ENCODE data around the gene CSK. TPM values are rescaled to one million over a fixed set of nuclear protein-coding genes. Genes with fewer than 3 reads are reported as not detected.
"Not testable (repeated sequence)": the region's sequence is repeated elsewhere in the genome, so short reads cannot be mapped to it uniquely, and the experiment has no call there.

The CSK gene
- total RNA-seq, 1 donor from 2014 or later, result 58.4 TPM

DNA sequence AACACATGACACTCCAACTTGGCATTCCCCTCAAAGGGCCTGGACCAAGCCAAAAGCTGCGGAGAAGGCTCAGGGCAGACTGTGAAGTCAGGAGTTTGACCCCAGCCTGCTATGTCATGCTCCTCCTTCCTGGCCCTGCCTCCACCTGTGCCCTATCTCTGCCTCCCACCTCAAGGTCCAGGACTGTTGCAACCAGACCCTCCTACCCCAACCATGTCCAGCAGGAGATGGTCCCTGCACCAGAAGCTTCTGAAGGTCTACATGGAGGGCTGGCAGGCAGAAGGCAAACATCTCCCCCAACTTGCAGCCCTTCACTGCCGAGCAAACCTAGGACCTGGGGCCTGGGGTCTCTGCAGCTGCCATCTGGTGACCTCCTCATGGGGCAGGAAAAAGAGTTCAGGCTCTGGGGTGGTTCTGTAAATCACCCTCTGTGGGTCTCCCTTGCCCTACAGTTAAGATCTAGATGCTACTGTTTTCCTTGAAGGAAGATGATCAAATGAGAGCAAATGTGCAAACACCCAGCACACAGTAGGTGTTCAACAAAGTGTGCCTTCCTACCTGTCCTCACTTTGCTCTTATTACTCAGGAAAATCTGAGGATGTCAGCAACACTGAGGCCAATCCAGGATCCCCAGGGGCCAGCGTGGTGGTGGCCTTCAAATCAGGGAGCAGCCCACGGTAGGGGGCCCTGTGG lies 11.5 kb upstream of the CSK start:
- no peak for DNase-seq (ENCODE audit: low read depth)

DNA sequence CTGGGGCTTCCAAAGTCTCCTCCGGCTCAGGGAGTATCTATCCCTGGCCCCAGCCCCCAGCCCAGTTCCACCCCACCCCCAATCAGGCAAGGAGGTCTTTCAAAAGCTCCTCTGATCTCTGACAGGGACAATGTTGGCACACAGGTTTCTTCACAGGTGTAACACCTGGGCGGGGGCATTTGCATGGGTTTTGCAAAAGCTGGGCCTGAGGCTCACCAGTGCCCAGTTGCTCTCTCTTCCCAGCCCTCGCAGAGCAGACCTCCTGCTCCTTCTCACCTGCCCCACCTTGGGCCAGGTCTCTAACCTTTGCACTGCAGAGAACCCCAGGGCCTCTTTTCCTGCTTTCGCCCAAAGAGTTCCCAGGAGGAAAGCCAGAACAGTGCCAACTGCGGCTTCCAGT lies 8.6 kb upstream of the CSK start:
- DNase-seq (ENCODE audit: low read depth), result no peak

DNA sequence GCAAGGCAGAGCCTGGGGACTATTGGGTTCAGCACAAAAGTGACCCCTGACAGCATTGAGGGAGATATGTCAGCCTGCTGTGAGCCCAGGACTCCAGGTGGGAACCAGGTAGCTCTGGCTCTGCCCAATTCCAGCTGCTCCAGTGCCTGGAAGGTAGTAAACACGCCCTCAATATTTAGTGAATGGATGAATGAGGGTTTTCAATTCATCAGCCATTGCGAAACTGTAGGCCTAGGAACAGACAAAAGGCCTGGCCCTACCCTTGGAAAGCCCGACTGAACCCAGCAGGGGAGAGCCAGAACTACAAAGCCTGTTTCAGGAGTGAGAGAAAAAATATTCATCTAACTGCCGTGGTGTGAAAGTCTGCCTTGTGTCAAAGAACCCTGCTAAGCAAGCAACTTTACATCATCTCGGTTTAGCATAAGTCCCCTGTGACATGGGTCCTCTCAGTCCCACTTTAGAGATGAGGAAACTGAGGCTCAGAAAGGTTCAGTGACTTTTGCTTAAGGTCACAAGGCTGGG lies 8.1 kb upstream of the CSK start:
- peak; percentile 24 for DNase-seq (ENCODE audit: low read depth)

DNA sequence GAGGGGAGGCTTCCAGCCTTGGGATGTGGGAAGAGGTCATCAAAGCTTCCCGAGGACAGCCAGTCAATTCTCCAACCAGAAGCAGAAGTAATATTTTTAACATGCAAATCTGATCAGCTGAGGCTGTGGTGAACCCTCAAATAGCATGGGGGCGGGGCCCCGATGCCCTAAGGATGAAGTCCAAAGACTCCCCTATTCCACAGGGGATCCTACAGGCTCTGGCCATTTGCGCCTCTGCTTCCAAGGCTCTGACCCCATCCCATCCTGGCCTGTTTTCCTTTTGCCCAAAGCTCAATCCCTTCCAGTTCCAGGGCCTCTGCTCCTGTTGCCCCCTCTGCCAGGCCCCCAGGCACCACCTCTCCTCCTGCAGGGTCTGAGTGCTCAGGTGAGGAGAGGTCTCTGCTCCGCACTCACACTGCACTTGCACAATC lies 6.7 kb upstream of the CSK start:
- no peak for DNase-seq (ENCODE audit: low read depth)

DNA sequence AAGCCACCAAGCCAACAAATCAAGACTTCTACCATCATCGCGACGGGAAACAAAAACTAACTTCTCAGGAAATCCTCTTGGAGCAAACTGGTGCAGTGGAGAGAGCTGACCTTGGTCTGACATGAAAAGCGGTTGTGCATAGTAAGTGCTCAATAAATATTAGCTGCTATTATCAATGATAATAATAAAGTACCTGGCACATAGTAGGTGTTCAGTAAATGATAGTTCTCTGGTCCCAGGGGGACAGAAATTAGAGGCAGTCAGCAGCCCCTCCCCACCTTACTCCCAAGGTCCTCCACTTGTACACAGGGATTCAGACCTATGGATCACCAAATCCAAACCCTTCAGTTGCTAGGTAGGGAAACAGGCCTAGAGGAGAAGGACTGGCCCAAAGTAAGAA lies 6.0 kb upstream of the CSK start:
- no peak for DNase-seq (ENCODE audit: low read depth)

DNA sequence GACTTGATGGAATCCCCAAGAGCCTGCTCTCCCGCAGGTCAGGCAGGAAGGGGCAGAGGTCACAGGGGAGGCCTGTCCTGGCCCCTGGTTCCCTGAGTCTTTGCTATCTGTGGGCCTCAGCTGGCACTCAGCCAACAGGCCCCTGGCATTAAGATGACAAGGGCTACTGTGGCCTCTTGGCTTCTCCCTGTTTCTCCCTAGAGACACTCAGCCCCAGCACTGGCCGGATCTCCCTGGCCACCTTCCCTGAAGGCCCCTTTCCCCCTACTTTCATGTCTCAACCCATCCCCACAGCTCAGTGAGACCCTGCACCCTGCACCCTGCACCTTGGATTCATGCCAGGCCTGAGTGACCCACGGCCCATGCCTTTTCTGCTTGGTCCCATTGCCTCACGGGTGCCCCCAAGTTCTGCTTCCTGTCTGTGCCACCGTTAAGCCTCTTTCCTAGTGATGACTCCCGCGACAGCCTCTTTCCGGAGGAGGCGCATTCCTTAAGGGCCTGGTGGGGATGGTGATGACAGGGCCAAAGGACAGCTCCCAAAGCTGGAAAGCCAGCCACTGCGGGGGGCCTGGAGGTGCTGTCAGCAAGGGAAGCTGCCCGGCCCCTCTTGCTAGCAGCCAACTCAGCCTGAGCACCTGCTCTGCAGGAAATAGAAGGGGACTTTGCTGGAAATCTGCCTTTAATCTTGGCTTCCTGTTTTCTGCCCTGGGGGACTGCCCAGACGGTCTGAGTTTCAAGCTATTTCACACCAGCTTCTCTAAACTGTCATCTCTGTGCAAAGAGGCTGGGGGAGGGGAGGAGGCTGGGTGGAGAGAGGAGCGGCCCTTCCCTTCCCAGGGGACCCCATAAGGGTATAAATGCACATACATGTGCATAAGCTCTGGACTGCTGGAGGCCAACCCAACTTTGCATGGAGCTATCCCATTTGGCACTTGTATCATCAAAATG lies 4.8 kb upstream of the CSK start:
- no peak for DNase-seq (ENCODE audit: low read depth)

DNA sequence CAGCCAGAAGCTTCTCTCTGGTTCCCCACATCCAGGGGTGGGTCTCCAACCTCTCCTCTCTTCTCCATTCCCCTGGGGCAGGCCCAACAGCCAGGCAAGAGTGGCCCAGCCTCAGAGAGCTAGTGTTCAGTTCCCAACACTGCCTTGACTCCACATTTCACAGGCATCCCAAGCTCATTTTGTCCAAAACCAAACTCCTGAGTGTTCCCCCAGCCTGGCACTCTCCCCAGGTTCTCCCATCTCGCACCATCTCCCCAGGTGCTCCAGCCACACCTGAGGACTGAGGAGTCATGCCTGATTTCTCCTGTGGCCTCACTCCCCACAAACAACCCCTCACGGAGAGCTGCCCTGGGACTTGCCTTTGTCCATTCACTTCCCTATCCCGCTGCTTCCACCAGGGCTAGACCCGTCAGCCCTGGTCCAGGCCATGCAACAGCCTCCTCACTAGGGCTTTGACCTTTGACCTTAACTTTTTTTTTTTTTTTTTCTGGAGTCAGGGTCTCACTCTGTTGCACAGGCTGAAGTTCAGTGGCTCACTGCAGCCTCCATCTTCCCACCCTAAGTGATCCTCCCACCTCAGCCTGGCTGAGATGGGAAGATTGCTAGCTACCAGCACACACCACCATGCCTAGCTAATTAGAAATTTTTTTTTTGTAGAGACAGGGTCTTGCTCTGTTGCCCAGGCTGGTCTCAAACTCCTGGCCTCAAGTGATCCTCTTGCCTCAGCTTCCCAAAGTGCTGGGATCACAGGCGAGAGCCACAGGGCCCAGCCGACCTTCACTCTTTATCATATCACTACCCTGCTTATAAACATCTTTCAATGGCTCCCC lies 3.9 kb upstream of the CSK start:
- DNase-seq (ENCODE audit: low read depth), result no peak

DNA sequence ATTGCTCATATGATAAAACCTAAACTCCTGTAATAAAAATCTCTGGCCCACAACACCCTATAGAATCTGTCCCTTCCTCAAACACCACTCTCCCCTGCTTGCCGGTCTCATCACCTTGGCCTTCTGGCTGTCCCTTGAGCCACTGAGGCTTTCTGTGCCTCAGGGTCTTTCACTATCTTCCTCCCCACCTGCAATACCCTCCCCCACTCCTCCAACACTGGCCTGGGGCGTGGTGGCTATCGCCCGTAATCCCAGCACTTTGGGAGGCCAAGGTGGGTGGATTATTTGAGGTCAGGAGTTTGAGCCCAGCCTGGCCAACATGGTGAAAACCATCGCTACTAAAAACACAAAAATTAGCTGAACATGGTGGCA lies 3.3 kb upstream of the CSK start:
- no peak for DNase-seq (ENCODE audit: low read depth)

DNA sequence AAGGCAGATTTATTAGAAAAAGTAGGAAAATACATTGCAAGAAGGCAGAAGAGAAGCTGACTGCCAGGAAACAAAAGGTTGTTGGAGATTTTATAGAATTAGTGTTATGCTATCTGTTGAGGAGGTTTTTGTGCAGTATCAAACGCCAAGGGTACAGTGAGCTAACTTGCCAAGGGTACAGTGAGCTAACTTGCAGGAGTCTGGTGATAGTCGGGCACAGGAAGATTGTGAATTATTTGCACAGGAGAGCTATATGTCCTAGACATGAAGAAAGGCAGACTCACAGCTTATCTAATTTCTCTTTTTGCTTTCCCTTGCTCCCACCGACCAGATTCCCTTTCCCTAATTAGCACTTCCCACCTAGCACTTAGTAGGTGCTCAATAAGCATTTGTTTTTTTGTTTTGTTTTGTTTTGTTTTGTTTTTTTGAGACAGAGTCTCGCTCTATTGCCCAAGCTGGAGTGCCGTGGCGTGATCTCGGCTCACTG lies 2.7 kb upstream of the CSK start:
- no peak for DNase-seq (ENCODE audit: low read depth)

DNA sequence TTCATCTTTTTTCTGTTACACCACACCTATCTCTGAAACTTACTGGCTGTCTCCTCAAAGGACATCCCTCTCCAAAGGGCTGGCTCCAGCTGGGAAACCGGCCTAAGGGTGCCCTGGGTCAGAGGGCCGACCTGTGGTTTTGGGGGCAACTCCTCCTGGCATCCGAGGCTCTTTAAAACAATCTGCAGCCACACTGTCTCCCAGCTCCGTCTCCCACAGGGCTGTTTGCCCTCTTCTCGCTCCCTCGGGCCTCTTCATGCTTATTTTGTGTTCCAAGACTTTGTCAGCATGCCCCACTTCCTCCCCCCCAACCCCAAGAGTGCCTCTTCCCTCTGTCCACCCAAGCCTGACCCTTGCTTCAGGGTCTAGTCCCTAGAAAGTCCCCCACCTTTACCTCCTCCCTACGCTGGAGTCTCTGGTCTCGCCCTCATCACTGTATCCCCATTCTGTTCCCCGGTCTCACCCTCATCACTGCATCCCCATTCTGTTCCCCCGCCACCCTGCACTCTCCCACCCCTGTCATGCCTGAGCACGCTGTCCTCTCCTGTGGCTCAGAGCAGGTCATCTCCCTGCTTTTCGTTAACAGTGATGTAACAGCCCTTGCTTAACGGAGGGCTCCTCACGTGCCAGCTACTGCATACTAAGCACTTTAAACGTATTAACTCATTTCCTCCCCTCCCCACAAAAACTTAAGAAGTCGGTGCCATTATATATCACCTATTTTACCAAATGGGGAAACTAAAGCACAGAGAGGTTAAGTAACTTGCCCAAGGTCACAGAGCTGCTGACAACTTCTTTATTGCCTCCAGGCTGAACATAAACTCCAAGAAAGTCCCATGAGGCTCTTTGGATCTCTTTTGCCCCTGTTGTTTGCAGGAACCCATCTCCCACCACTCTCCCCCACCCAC lies 1.1 kb upstream of the CSK start:
- DNase-seq (ENCODE audit: low read depth), result no peak

DNA sequence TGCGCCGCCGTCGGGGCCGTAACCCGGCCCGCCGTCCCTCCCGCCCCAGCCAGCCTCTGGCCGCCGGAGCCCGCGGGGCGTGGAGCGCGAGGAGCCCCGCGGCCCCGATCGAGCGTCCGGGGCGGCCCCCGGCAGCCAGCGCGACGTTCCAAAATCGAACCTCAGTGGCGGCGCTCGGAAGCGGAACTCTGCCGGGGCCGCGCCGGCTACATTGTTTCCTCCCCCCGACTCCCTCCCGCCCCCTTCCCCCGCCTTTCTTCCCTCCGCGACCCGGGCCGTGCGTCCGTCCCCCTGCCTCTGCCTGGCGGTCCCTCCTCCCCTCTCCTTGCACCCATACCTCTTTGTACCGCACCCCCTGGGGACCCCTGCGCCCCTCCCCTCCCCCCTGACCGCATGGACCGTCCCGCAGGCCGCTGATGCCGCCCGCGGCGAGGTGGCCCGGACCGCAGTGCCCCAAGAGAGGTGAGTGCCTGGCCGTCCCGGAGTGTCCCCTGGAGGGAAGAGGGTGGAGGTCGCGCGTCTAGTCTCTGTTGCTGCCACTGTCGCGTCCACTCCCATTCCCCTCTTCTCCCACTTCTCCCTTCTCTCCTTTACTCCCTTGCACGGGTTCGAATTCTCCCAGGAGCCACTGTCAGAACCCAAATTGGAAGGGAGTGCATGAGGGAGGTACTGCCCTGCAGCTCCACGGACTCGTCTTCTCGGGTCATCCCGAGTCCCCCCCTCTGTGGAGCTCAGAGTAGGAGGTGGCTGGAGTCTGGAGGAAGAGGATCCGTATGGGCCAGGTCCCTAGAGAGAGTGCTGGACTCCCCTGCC lies 585 bp downstream of the CSK start:
- DNase-seq (ENCODE audit: low read depth), result no peak

DNA sequence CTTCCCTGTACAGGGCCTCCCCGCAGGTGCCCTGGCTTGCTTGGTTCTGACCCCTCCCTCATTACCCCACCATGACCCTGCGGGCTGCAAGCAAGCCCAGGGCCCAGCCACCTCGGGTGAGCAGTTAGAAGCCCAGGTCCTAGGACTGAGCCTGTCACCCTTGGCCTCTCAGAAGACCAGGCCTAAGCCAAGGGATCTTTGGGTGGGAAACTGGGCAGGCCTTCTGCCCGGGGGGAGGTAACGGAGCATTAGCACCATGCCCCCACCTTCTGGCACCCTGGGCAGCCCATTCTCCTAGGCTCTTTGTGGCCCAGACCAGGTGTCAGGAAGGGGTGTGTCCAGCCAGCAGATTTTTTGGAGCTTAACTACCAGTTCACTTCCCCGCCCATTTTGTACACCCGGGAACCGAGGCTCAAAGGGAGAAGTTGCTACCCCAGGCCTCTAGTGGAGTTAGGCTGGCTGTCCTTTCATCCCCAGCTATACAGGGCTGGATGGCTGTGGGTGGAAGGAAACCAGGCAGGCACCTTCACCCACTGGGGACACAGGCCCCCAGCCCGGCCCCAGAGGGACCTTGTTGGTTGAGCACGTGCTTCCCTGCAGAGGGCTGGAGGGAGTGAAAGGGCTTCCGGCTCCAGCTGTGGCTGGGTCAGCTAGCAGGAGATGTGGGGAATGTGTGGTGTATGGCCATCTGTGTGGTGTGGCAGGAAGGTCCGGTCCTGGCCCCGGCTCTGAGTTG lies 1.4 kb downstream of the CSK start:
- no peak for DNase-seq (ENCODE audit: low read depth)

DNA sequence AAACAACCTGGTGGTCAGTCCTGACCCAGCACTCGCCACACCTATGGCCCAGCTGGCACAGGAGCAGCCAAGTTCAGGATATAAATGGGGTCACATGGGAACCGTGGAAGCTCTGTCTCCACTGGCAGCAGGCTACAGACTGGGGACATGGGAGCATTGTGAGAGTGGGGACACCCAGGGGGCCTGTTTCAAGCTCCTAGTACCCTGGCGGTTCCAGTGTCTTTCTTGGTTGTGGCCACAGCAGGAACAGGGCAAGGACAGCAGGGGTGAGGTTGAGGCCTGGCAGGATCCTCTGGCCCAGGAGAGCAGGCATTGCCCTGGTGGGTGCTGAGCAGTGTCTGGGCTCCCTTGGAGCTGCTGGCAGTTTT lies 1.9 kb downstream of the CSK start:
- DNase-seq (ENCODE audit: low read depth), result no peak

DNA sequence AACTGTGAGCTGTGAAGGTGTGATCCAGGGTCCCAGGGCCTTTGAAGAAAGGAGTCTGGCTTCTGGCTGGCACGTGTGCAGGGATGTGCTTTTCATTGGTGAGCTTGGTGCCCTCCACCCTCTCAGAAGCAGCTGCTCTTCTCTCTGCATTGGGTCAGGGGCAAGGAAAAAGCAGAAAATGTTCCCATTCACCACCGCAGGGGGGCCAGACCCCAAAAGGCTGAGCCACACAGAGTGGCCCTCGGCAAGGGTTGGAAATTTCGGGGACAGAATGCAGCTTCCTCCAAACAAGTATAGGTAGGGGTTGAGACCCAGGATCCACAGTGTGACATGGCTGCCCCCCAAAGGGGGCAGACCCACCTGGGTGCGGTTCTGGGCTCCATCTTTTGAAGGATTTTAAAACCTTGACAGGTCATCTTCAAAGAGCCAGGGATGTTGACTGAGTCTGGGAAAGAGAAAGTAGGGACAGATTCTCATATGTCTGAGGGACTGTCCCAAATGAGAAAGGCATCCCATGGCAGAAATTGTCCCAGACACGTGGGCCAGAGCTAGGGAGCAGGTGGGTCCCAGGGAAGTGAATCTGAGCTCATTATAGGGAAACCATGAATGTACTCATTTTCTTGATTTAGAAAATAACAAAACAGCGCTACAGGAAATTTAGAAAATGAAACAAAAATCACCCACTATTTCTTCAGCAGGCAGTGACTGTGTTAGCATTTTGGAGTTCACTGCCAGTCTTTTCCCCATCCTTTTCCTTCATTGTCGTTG lies 2.7 kb downstream of the CSK start:
- no peak for DNase-seq (ENCODE audit: low read depth)

DNA sequence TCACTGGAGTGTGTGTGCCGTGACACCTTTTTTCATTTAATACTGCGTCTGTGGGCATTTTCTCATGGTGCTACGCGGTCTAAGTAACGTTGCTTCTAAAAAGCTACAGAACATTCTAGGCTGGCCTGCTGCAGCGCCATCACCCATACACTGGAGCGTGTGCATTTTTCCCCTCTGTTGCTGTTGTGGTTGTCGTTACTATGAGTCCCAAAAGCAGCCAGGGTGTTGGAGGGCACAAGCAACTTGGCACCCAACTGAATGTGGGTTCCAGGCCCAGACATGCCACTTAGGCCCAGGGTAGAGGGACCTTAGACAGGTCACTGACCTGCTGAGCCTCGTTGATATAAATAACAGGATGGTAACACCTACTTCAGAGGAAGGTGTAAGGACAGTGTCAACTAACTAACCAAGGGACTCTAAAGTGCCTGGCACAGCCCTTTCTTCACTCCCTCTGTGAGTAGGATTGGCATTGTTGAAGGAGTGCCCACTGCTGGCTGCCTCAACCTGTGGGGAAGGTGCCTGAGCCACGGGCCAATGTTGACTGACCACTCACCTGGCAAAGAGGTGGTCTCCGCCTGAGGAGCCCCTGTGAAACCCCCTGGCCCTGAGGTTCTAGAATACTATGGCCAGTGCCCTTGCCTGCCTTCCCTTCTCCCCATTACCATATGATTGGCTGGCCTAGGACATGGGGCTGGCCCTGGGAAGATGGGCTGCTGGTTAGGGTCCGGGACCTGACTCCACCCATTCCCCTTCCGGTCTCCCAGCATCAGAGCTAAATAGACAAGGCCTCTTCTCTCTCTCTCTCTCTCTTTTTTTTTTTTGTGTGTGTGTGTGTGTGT lies 3.5 kb downstream of the CSK start:
- no peak for DNase-seq (ENCODE audit: low read depth)

DNA sequence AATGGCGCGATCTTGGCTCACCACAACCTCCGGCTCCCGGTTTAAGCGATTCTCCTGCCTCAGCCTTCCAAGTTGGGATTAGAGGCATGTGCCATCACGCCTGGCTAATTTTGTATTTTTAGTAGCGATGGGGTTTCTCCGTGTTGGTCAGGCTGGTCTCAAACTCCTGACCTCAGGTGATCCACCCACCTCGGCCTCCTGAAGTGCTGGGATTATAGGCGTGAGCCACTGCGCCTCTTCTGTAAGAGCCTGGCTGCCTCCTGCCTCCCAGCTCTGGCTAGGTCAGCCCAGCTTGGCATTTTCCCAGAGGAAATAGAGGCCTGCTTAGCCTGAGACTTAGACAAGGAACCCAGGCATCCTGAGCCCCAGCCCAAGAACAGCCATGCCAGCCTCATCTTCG lies 4.2 kb downstream of the CSK start:
- DNase-seq (ENCODE audit: low read depth), result not testable (repeated sequence)

DNA sequence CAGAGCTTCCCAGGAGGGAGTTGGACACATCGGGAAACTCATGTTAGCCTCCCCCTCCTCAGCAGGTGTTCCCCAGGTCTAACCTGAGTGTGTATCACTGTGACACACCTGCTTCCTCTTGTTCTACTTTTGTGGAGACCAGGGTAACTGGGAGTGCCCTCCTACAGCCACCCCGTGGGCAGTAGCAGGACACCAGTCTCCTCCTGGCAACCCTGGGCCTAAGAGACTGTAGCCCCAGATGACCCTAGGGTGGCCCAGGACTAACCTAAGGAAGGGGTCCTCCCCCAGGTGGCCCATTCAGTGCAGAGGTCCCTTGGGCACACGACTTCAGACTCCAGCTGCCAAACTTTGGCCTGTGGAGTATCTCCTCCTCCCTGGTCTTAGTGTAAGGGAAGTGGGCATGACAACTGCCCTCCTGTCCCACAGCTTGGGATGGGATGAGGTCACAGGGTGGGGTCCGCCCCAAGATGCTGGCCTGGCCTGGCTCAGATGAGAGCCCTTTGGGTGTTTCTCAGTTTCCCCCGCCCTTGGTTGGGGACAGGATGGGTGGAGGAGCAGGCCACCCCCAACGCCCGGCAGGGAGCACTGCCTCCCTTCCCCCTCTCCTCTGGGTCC lies 4.8 kb downstream of the CSK start:
- DNase-seq (ENCODE audit: low read depth), result no peak
